ENCODE data around the gene SLCO3A1.
"Not testable (repeated sequence)": the region's sequence is repeated elsewhere in the genome, so short reads cannot be mapped to it uniquely, and the experiment has no call there.

Gene SLCO3A1

DNA sequence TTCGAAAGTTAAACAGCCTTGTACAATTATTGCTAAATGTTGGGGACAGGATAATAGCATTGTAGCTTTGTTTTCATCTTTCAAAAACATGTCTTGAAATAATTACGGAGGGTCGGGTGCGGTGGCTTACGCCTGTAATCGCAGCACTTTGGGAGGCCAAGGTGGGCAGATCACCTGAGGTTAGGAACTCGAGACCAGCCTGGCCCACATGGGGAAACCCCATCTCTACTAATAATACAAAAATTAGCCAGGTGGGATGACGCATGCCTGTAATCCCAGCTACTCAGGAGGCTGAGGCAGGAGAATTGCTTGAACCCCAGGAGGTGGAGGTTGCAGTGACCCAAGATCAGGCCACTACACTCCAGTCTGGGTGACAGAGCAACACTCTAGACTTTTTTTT, 216.7 kb downstream of the SLCO3A1 start:
- not testable (repeated sequence) for DNase-seq

DNA sequence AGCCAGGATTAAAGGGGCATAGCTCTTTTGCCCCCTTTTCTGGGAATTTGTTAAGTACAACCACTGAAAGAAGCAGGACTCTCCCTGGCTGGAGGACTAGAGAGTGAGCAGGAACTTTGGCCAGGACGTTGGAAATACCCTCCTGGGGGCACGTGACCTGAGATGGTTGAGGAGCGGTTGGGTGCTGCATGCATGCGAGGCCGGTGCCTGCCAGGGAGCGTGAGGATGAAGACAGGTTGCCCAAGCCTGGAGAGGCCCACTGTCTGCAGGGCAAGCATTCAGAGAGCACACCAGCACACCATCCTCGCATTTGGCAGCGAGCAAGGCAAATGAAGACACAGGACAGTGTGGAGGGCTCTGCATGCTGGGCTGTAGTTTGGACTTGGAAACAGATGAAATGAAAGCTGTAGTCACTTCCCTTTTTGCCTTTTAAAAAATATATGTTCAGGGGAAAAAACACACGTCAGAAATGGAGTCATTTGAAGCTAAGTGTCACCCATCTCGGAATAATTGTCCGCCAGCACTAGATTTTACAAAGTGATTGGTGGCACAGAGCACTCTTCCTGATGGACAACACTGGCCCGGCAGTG, 217.6 kb downstream of the SLCO3A1 start:
- DNase-seq: no peak

DNA sequence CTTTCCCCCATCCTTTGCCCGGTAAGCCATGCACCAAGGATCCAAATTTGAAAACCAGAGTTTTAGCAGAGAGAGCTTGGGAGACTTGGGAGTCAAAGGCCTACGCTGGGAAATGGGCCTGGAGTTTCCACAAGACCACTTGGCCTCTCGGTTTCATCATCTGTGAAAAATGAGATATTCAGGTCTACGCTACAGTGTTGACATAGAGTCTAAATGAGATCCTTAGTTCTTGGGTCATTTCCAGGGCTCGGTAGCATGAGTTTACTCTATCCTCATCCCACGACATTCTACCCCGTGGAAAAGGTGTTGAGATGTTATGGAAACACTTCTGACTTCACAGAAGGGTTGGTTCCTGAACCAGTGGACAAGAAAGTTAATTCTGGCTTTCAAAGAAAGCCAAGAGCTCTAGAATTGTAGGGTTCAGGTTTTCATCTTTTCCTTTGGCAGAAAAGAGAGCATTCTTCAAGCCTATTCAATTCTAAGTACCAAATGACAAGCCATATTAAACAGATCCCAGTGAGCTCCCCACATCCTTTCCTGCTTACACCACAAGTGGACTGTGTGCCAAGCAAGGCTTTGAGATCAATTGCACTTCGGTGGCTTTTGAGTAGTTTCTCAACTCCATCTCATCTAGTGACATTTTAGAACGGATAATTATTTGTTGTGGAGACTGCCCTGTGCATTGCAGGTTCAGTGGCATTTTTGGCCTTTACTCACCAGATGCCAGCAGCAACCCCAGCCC, 219.7 kb downstream of the SLCO3A1 start:
- no peak for DNase-seq

DNA sequence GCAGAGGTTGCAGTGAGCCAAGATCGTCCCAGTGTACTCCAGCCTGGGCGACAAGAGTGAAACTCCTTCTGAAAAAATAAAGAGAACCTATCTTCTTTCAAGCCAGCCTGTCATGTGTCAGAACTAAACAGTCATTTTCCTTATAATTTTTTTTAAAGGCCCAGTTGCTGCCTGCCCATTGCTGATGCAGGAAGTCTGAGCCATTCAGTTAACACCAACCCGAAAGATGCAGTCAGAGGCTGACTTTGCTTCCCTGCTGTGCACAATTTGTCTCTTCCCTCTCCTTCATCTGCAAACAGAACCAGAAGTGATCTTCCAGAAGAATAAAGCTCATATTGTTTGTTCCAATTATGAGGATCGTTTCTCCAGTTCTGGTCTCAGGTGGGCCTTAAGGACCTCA, 220.6 kb downstream of the SLCO3A1 start:
- DNase-seq: no peak

DNA sequence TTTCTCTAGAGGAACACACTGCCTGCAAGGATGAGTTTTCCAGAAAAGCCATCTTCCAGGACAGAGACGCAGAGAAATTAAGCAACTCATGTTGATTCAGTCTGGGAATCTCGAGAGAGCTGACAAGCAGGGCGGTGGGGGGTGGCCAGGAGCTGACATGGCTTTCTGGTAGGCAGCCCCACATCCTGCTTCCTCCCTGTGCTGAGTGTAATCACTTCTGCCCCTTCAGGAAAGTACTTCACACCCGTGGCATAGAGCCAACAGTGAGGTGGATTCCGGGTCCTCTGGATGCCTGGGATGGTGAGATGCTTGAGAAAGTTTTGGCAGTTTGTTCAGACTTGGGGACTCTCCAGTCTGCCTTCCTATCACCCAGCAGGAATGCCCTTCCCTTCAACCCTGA, 221.1 kb downstream of the SLCO3A1 start:
- no peak for DNase-seq

DNA sequence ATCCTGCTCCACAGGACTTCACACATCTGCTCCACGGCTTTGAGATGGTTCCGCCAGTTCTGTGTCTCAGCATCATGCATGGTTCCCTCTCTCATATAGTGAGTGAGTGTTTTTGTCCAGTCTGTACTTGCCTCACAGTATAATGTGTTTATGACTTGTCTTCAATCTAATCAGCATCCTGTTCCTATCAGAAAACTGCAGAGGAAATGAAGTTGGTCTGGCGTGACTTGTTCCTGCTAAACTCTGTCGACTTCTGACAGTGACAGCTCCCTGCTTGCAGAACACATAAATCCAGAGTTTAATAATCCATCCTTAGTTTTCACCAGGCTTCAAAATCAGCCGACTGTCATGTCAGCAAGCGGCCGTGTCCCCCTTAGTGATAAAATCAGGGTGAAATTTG, 222.3 kb downstream of the SLCO3A1 start:
- no peak for DNase-seq

DNA sequence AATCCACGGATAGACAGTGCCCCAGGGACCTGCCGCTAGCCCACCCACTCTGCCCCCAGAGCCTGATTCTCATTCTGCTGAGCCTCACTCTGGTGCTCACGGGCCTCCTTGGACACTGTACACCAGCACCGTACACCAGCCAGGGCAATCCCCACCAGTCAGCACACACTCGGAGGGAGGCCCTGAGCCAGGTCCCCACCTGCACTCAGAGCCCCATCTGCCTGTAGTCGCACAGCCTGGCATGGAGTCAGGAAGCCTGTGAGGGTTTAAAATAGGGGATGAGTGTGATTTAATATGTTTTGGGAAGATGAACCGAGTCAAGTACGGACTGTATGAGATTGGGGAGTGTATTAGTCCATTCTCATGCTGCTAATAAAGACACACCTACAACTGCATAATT, 223.0 kb downstream of the SLCO3A1 start:
- peak in 1 of 14 donors; percentile 84 for DNase-seq

DNA sequence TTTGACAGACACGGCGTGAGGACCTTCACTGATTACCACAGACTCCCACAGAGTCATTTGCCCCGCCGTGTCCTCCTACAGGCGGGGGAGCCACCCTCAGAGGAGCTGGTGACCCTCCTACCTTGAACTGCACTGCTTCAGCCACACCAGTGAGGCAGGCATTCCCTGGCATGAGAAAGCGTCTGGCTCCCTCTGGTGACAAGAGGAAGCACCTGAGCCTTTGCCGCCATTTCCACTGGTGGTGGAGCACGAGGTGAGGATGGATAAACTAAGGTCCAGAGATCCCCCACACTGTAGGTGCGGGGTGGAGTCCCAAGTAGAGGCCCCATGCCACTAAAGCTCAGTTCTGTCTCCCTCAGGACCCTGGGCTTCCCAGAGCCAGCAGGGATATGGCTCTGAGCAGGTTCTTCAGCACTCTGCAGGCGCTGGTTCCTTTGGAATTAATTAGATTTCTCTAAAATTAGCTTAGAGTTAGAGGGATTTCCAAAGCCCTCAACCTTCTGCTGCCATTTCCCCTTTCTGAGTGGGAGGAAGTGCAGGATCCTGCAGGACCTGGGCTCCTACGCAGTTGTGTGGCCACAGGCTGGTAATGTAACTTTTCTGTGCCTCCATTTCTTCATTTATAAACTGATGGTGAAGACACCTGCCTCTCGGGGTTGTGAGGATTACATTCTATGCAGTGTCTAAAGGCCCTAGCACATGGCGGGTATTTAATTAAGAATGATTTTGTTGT, 224.0 kb downstream of the SLCO3A1 start:
- DNase-seq: peak in 12 of 14 donors; percentile 11 to 73 (median 34)

DNA sequence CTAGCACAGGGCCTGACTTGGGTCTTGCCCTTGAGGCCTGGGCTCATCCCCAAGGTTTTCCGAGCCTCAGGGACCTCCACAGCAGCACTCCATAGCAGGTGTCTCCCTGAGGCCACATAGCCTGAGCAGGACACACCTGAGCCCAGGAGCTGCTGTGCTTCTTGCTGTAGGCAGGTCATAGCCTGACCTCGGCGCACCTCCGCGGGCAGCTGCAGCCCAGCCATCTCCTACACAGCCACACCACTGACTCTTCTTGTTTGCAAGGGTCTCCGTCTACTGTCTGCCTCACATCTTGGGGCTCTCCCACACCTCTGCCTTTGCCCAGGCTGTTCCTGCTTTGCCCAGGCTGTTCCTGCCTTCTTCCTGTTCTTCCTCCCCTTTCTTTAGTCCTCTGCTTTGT, 224.8 kb downstream of the SLCO3A1 start:
- DNase-seq: no peak

DNA sequence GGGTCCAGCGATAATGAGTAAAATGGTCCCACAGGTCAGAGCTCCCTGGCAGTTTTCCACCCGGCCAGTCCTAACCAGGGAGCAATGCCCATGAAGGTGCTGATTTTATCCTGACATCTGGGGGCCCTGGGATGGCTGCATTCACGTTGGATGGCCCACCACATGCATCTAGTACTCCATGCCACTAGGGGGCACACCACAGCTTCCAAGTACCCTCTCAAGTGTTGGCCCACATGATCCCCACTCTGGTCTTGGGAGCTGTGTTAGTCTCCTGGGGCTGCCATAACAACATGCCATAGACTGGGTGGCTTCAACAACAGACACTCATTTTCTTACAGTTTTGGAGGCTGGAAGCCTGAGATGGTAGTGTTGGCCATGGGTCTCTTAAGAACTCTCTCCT, 225.5 kb downstream of the SLCO3A1 start:
- DNase-seq: no peak

DNA sequence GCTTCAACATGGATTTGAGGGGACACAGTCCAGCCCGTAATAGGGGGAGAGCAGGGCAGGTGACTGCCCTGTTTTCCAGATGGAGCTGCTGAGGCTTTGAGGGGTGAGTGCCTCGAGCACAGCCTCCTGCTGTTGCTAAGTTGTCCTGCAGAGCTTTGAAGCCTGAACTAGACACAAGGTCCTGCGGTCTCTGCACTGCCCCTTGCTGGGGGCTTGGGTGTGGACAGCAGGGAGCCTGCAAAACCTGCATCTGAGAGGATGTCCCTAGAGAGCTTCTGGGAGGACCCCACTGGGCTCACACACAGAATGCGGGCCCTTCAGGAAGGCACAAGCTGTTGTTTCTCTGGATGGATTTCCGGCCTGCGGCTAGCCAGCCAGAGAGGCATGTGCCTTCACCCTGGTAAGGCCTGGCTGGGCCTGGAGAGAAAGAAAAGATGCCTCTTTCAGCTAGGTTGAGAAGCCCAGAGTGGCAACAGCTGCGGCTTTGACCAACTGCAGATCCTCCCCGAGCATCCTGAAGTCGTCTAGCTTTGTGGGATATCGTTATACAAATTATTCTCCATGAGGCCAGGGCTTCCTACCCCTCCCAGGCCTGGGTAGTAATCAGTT, 226.2 kb downstream of the SLCO3A1 start:
- no peak for DNase-seq

DNA sequence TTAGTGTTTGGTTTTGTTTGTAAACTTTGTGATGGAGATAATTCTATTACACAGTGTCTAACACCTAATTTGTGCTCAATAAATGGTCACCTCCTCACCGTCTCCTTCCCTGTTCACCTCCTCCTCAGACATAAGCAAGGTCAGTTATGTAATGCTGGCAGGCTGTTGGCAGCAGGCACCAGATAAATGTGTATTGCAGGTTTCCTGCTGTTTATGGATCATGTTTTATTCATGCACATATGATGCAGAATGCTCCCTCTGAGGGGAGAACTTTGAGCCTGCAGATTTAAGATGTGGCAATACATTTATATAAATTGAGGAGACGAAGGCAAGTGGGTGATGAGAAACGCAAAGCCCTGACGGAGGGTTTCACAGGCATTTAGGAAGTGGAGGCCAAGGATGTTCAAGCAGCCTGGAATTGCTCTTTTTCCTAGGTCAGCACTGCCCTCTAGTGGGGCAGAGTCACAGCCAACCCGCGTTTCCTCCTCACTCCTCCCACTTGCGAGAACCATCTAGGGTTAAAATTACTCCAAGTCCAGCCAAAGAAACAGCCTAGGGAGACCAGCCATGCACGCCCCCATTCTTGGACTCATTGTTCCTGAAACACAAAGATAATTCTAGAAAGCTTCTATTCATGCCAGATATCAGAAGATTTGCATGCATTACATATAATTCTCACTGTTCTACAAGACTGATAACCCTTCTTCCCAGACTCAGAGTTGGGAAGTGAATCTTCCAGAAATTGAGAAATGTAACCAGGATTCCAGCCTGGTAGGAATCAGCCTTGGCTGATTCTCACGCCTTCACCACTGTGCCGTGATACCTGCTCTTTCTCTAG, 228.7 kb downstream of the SLCO3A1 start:
- DNase-seq: peak in 12 of 14 donors; percentile 10 to 79 (median 44)

DNA sequence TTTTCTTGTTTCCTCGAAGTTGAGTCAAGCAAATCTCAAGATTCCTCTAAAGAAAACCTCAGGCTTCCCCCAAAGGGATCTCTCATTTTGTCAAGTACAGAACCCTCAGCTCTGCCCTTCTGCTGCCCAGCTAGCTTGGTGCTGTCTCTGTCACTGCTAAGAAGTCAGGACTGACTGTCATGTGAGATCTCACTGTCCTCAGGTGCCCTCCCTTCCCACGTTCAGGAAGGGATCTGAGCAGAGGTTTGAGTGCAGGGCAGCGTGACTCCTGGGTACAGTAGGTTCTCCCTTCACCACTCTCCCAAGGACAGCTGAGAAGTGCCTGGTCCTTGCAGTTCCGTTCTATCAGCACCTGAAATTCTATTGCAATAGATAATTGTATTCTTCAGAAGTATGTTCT, 229.7 kb downstream of the SLCO3A1 start:
- no peak for DNase-seq

DNA sequence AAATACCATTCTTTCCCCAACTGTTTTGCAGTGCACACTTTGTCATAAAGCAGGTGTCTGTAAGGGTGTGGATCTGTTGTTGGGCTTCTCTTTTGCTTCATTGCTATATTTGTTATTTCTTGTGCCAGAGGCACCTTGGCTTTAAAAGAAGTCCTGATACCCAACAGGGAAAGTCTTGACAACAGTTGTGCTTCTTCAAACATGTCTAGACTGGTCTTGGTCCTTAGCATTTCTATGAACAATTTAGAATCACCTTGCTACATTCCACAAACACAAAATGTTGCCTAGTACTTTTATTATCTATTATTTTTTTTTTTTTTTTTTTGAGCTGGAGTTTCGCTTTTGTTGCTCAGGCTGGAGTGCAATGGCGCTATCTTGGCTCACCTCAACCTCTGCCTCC, 233.7 kb downstream of the SLCO3A1 start:
- DNase-seq: no peak

DNA sequence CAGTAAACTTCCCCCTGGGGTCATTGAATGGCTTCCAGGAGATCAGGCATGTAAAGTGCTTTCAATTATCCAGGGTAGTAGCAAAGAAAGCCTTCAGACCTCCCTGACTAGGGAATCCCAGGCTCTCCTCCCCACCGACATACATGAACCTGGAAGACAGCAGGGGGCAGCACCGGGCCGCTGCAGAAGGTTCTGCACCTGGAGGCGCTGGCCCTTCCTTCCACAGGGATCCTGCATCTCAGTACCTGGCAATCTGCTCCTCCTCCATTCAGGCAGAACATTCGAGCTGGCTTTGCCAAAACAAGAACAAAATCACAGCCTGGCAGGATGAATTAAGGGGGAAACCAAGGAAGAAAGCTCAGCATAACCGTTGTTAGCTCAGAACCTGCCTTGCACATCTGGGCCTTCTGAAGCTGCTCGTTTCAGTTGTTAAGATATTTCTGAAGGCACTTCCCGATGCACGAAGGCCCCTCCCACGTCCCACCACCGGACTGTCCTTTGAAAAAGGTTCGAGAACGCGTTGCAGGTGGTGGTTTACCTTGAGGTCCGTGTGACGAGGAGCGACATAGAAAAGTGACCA, 237.7 kb downstream of the SLCO3A1 start:
- peak in 3 of 14 donors; percentile 12 to 73 (median 12) for DNase-seq

DNA sequence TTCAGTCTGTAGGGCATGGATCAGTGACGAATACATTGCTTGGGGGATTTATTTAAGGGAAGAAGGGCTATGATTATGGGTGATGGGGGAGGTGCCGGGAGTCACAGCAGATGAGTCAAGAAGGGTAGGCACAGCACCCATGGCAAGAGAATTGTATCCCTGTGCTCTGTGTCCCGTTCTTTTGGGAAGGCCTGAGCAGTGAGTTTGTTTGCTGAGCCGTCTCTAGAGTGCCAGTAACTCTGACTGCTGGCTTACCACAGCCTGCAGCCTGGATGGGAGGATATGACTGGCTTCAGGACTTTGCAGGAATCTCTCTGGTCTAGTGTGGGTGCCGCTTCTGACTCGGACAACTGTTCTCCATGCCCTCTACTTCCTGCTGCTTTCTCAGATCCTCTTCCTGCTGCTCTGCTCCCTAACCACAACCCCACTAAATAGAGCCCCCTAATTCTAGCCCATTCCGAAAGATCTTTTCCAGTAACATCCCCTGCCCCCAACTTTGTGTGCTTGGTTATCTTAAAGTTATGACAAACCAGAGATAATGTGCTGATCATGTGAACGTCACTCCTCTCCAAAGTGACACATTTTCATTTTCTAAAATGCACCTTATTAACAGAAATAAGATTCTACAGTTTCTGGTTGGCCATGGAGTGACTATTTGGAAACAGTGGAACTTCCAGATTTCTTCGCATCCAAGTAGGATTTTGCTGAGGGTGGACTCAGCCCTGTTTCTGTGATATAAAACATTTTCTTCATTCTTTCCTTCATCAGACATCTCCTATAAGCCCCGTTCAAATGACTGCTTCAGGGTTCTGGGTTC, 239.0 kb downstream of the SLCO3A1 start:
- DNase-seq: no peak

DNA sequence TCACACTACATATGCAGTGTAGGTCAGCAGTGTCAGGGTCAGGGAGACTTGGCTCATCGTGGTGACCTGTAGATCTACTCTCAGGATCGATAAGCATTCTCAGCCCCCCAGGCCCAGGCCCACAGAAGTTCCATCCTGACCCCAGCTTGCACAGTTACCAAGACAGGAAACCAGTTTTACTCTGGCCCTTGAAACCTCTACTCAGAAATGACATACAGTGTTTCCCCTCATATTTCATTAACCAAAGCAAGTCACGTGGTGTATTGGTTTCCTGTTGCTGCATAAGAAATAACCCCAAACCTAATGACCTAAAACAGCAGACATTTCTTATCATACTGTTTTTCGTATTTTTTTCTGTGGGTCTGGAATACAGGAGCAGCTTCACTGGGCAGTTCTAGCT, 242.2 kb downstream of the SLCO3A1 start:
- DNase-seq: no peak

DNA sequence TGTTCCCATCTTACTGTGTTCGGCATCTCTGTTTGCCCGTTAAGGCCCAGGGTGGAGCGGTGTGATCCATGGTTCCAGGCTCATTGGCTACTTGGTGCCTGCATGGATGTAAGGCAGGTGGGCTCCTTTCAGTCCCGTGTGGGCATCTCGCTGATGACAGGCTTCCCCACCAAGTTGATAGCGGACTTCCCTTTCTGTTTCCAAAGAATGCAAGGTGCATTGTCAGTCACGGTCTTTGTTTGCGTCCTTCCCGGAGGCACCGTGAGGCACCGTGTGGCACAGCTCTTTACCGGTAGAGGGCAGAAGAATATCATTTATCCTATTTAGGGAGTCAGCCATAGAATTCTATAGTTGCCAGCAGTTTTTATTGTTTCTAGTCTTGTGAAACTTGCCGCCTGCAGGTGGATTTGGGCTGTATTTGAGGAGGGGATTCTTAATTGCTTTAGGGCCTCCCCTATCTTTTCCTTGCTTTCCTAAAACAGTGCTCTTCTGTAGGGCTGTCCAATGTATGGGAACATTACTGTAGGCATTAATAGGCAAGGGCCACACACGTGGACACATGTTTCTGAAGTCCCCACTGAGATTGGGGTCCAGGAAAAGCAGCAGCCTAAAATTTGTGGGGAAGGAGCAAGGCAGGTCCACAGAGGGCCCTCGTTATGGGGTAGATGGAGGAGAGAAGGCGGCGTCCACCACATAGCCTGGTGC, 244.1 kb downstream of the SLCO3A1 start:
- peak in 7 of 14 donors; percentile 13 to 53 (median 19) for DNase-seq

DNA sequence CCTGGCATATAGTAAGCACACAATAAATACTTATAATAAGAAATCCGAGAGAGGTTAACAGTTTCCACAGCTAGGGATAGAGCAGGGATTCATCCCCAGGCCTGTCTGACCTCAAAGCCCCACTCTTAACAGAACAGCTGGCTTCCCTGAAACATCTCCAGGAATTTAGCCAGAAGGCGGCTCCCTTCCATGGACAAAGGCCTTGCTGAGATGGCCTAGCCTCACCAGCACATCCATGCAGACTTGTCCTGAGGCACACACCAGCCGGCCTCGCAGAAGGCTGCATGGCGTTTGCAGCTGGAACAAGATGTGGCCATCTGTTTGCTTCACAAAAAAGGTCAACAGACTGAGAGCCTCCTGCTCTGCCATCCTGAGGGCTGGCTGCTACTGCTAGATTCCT, 245.4 kb downstream of the SLCO3A1 start:
- DNase-seq: peak in 10 of 14 donors; percentile 9 to 60 (median 34)

DNA sequence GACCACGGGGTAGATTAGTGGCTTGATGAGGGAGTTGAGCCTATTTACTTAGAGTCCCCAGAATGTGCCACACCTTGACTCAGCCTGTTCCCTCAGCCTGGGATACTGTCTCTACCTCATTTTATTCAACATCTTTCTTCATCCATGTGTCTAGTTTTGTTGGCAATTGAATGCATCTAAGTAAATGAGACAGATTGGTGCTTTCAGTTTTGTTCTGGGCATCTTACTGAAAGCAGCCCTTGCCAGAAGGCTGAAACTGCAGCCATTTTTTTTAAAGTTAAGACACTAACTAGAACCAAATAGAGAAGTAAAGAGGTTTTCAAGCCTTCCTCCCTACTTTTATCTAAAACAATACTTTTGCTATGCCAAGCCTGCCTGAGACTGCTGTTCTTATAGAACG, 246.8 kb downstream of the SLCO3A1 start:
- no peak for DNase-seq
